ENCODE results near the gene POU2F3. TPM values are rescaled to one million over a fixed set of nuclear protein-coding genes. Genes with fewer than 3 reads are reported as not detected.

POU2F3 gene
- total RNA-seq, 4 donors from 2014 or later, result not detected

DNA sequence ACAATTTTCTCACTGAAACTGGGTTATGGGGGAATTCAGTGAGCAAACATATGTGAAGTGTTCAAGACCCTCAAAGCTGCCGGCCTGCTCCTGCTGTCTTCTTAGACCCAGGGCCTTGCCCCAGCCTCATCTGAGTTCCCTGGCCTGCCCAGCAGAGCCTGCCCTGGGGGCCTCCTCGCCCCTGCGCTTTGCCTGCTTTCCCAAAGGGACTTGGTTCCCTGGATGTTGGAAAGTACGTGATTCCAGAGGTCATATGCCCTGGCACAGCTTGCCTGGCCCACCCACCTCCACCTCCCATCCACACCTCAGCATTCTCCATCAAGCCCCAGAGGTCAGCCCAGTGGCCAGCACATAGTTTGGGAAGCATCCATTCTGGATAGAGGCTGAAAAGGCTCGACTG lies 13.7 kb upstream of the POU2F3 start:
- TF ChIP-seq POLR2A (IDR thresholded peaks at IDR 0.05), result no peak
- TF ChIP-seq, protein P1, sequence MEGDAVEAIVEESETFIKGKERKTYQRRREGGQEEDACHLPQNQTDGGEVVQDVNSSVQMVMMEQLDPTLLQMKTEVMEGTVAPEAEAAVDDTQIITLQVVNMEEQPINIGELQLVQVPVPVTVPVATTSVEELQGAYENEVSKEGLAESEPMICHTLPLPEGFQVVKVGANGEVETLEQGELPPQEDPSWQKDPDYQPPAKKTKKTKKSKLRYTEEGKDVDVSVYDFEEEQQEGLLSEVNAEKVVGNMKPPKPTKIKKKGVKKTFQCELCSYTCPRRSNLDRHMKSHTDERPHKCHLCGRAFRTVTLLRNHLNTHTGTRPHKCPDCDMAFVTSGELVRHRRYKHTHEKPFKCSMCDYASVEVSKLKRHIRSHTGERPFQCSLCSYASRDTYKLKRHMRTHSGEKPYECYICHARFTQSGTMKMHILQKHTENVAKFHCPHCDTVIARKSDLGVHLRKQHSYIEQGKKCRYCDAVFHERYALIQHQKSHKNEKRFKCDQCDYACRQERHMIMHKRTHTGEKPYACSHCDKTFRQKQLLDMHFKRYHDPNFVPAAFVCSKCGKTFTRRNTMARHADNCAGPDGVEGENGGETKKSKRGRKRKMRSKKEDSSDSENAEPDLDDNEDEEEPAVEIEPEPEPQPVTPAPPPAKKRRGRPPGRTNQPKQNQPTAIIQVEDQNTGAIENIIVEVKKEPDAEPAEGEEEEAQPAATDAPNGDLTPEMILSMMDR (IDR thresholded peaks at IDR 0.05 in 4 of 5, conservative IDR thresholded peaks at IDR 0.05 in 1 of 5), result no peak
- H3K9me3 ChIP-seq, result no peaks in the 10 kb centered on the region
- DNase-seq, result no peak
- in situ Hi-C loops (cut with MboI; ENCODE audit: low sequenced_read_pairs in 4 of 4) (loop anchor here (5.0 kb wide), 1 partner anchor 54 kb away; no protein-coding TSS in a partner anchor), intact Hi-C loops (cut with DNase I; ENCODE audit: low total_unique reads) (no loop called here)
- no peaks in the 10 kb centered on the region for H3K36me3 ChIP-seq
- H3K4me1 ChIP-seq, result peaks cover 16 to 22% of the 10 kb centered on the region in 2 donors
- no peak for ATAC-seq
- H3K27ac ChIP-seq, result peak overlapping the region; percentile 21 to 57 (median 42)
- no peaks in the 10 kb centered on the region for H3K27me3 ChIP-seq
- H3K4me3 ChIP-seq, result no peak overlapping the region

DNA sequence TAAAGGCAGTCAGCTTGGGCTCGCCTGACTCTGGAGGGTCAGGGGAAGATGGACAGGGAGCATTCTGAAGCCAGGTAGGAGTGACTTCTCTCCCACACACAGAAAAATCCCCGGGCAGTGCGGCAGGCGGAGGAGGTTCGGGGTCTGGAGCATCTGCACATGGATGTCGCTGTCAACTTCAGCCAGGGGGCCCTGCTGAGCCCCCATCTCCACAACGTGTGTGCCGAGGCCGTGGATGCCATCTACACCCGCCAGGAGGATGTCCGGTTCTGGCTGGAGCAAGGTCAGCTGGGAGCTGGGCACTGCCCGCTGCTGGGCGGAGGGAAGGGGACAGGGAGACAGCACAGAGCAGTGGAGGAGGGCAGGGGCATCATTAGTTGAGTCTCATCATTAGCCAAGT lies 13.2 kb upstream of the POU2F3 start:
- in situ Hi-C loops (cut with MboI; ENCODE audit: low sequenced_read_pairs in 4 of 4), result loop anchor here (5.0 kb wide), 1 partner anchor 54 kb away; no protein-coding TSS in a partner anchor
- no peak overlapping the region for H3K4me3 ChIP-seq
- peaks cover 16 to 21% of the 10 kb centered on the region in 2 donors for H3K4me1 ChIP-seq
- no peak for ATAC-seq
- no peaks in the 10 kb centered on the region for H3K27me3 ChIP-seq
- H3K27ac ChIP-seq, result no peak overlapping the region
- no peak for DNase-seq
- H3K9me3 ChIP-seq, result no peaks in the 10 kb centered on the region
- intact Hi-C loops (cut with DNase I; ENCODE audit: low total_unique reads), result no loop called here
- TF ChIP-seq POLR2A (IDR thresholded peaks at IDR 0.05), result no peak
- TF ChIP-seq, protein P1 (IDR thresholded peaks at IDR 0.05 in 4 of 5, conservative IDR thresholded peaks at IDR 0.05 in 1 of 5), result no peak
- no peaks in the 10 kb centered on the region for H3K36me3 ChIP-seq

- ATAC-seq, result no peak
- no peaks in the 10 kb centered on the region for H3K27me3 ChIP-seq
- H3K27ac ChIP-seq, result no peak overlapping the region
- intact Hi-C loops (cut with DNase I; ENCODE audit: low total_unique reads) (no loop called here), in situ Hi-C loops (cut with MboI; ENCODE audit: low sequenced_read_pairs in 4 of 4) (loop anchor here (5.0 kb wide), 1 partner anchor 55 kb away; no protein-coding TSS in a partner anchor)
- H3K4me1 ChIP-seq, result peaks cover 16 to 21% of the 10 kb centered on the region in 2 donors
- no peaks in the 10 kb centered on the region for H3K36me3 ChIP-seq
- no peaks in the 10 kb centered on the region for H3K9me3 ChIP-seq
- DNase-seq, result no peak
- no peak overlapping the region for H3K4me3 ChIP-seq
- no peak for TF ChIP-seq POLR2A (IDR thresholded peaks at IDR 0.05)
- TF ChIP-seq, protein P1 (IDR thresholded peaks at IDR 0.05 in 4 of 5, conservative IDR thresholded peaks at IDR 0.05 in 1 of 5), result no peak
These were observed 12.6 kb upstream of the POU2F3 start for GRCh38 chr11:120227228-120227852.

DNA sequence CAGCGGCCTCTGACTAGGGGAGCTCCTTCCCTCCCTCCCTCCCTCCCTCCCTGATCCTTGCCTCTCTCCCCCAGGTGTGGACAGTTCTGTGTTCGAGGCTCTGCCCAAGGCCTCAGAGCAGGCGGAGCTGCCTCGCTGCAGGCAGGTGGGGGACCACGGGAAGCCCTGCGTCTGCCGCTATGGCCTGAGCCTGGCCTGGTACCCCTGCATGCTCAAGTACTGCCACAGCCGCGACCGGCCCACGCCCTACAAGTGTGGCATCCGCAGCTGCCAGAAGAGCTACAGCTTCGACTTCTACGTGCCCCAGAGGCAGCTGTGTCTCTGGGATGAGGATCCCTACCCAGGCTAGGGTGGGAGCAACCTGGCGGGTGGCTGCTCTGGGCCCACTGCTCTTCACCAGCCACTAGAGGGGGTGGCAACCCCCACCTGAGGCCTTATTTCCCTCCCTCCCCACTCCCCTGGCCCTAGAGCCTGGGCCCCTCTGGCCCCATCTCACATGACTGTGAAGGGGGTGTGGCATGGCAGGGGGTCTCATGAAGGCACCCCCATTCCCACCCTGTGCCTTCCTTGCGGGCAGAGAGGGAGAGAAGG lies 11.1 kb upstream of the POU2F3 start:
- intact Hi-C loops (cut with DNase I; ENCODE audit: low total_unique reads) (loop anchor here (1.0 kb wide), 1 partner anchor 57 kb away; no protein-coding TSS in a partner anchor), in situ Hi-C loops (cut with MboI; ENCODE audit: low sequenced_read_pairs in 4 of 4) (loop anchor here (5.0 kb wide), 1 partner anchor 57 kb away; no protein-coding TSS in a partner anchor)
- Histone ChIP-seq H3K27ac (peak overlapping the region in 1 of 4 donors; percentile 6), H3K4me3 (no peak overlapping the region), H3K27me3 (peaks cover 0 to 5% (median 0%) of the 10 kb centered on the region in 3 donors), H3K4me1 (peaks cover 16% of the 10 kb centered on the region in 2 donors), H3K36me3 (no peaks in the 10 kb centered on the region), H3K9me3 (no peaks in the 10 kb centered on the region)
- TF ChIP-seq, protein P1 (IDR thresholded peaks at IDR 0.05 in 4 of 5, conservative IDR thresholded peaks at IDR 0.05 in 1 of 5), result no peak
- TF ChIP-seq POLR2A (IDR thresholded peaks at IDR 0.05), result no peak
- ATAC-seq, result no peak
- DNase-seq, result no peak

Measured in gastrocnemius medialis (tissue), 4 donors.